Uterus (tissue), 2 donors: Measurements from ENCODE around the gene CRACDL.

Source experiments
- POLR2A ChIP-seq, 2 donors: fragments of 450-650 bp; IDR thresholded peaks; one replicate each; pipeline ENCODE4 v1.6.1; 2016; ENCODE audit warnings: antibody characterized with exemption in 2 of 2, mild to moderate bottlenecking in 1 of 2, moderate library complexity in 1 of 2
- TF ChIP-seq, protein P1 (sequence below), 4 experiments: fragments of 200-600 bp in 2 of 4; fragments of 450-650 bp in 2 of 4; sonication (generic) in 2 of 4; IDR thresholded peaks; one replicate each; pipeline ENCODE4 v1.5.1; 2016 to 2019; ENCODE audit warnings: antibody characterized with exemption in 4 of 4, mild to moderate bottlenecking in 2 of 4, moderate library complexity in 1 of 4

DNA sequence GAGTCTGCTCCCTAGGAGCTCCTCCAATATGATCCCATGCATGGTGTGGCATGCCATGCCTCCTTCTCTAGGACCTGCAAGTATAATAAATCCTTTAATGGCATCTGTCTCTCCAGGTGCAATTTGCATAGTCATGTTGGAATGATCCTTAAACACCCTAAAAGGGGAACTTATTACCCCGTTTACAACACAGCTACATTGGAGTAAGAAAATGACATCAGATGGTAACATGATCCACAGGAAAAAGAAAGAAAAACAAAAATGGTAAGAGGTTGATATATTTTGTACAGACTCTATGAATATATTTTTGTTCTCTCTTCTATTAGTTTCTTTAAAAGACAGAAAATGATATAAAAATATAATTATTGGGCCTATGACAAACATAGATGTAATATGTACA lies 79.0 kb downstream of the CRACDL start:
- TF ChIP-seq, protein P1, sequence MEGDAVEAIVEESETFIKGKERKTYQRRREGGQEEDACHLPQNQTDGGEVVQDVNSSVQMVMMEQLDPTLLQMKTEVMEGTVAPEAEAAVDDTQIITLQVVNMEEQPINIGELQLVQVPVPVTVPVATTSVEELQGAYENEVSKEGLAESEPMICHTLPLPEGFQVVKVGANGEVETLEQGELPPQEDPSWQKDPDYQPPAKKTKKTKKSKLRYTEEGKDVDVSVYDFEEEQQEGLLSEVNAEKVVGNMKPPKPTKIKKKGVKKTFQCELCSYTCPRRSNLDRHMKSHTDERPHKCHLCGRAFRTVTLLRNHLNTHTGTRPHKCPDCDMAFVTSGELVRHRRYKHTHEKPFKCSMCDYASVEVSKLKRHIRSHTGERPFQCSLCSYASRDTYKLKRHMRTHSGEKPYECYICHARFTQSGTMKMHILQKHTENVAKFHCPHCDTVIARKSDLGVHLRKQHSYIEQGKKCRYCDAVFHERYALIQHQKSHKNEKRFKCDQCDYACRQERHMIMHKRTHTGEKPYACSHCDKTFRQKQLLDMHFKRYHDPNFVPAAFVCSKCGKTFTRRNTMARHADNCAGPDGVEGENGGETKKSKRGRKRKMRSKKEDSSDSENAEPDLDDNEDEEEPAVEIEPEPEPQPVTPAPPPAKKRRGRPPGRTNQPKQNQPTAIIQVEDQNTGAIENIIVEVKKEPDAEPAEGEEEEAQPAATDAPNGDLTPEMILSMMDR (IDR thresholded peaks at IDR 0.05): no peak
- TF ChIP-seq POLR2A (IDR thresholded peaks at IDR 0.05): no peak
